Breast epithelium (tissue), 3 donors: Measurements from ENCODE around the gene SLC48A1.

Source experiments
- CTCF ChIP-seq, 3 donors: fragments of 450-650 bp; IDR thresholded peaks; one replicate each; pipeline ENCODE4 v1.5.1; 2016 to 2017; ENCODE audit warnings: antibody characterized with exemption in 3 of 3, mild to moderate bottlenecking in 3 of 3, moderate library complexity in 3 of 3
- POLR2A ChIP-seq: fragments of 450-650 bp; IDR thresholded peaks from one replicate; pipeline ENCODE4 v1.6.1; 2016; ENCODE audit warnings: antibody characterized with exemption, mild to moderate bottlenecking, moderate library complexity
- POLR2AphosphoS5 ChIP-seq, 3 donors: sonication (generic); formaldehyde crosslinking; IDR thresholded peaks; one replicate each; pipeline ENCODE4 v1.6.1; 2017; ENCODE audit warnings: antibody characterized with exemption in 3 of 3

GRCh38 chr12:47758584-47758833, 14.5 kb upstream of the SLC48A1 start:
- no peak for TF ChIP-seq CTCF (IDR thresholded peaks at IDR 0.05)
- TF ChIP-seq POLR2A, result no peak
- no peak for TF ChIP-seq POLR2AphosphoS5 (IDR thresholded peaks at IDR 0.05)
